CD14-positive monocyte (primary cell): ENCODE data around the gene AURKA. TPM values are rescaled to one million over a fixed set of nuclear protein-coding genes. Genes with fewer than 3 reads are reported as not detected.
A peak's percentile ranks its signal among the peaks of the same experiment; 100 is the strongest.

Source experiments
- DNase-seq, 3 donors: peaks; one replicate each; pipeline ENCODE4 v3.0.0-alpha.2; 2011 to 2022
- H2AFZ ChIP-seq: 2 replicates; pipeline ENCODE4 v1.6.0; 2012; ENCODE audit warnings: mild to moderate bottlenecking, low read depth, low read length, inconsistent platforms; ENCODE audit not compliant: insufficient read depth, poor library complexity, severe bottlenecking
- H3K27ac ChIP-seq, 2 donors: 1 replicate in 1 of 2; 2 replicates in 1 of 2; pipeline ENCODE4 v1.5.1; 2012 to 2013; ENCODE audit warnings: low read length in 2 of 2, control low read depth in 1 of 2, inconsistent platforms in 1 of 2, low read depth in 1 of 2, mild to moderate bottlenecking in 1 of 2
- H3K27me3 ChIP-seq, 2 donors: one replicate each; pipeline versions ENCODE4 v1.6.0 to v1.6.1; 2011 to 2013; ENCODE audit warnings: low read length in 2 of 2; ENCODE audit not compliant: control insufficient read depth in 2 of 2, insufficient read depth in 2 of 2
- H3K36me3 ChIP-seq, 2 donors: replicated peaks in 1 of 2; 1 replicate in 1 of 2; 2 replicates in 1 of 2; pipeline versions ENCODE4 v1.5.1 to v1.6.1; 2012 to 2013; ENCODE audit warnings: low read length in 2 of 2, control low read depth in 1 of 2, inconsistent platforms in 1 of 2, mild to moderate bottlenecking in 1 of 2; ENCODE audit not compliant: insufficient read depth in 2 of 2, control insufficient read depth in 1 of 2
- H3K4me1 ChIP-seq, 2 donors: 1 replicate in 1 of 2; 2 replicates in 1 of 2; pipeline versions ENCODE4 v1.5.1 to v1.6.1; 2012 to 2013; ENCODE audit warnings: low read length in 2 of 2, control low read depth in 1 of 2, inconsistent platforms in 1 of 2, mild to moderate bottlenecking in 1 of 2, moderate library complexity in 1 of 2; ENCODE audit not compliant: insufficient read depth in 2 of 2, control insufficient read depth in 1 of 2
- H3K4me2 ChIP-seq: replicated peaks from 2 replicates; pipeline ENCODE3; 2012; ENCODE audit warnings: low read length, moderate library complexity, mild to moderate bottlenecking; ENCODE audit not compliant: poor library complexity, severe bottlenecking; ENCODE audit errors: extremely low read depth
- H3K4me3 ChIP-seq, 3 experiments: fragments of 200-600 bp in 1 of 3; sonication (generic) in 1 of 3; replicated peaks in 1 of 3; 1 replicate in 2 of 3; 2 replicates in 1 of 3; pipeline ENCODE4 v1.5.1; 2011 to 2013; ENCODE audit warnings: low read length in 3 of 3, mild to moderate bottlenecking in 3 of 3, control low read depth in 2 of 3, low read depth in 2 of 3, inconsistent platforms in 1 of 3, moderate library complexity in 1 of 3
- H3K79me2 ChIP-seq: 2 replicates; pipeline ENCODE4 v1.6.0; 2012; ENCODE audit warnings: mild to moderate bottlenecking, control low read depth, inconsistent platforms, low read length, moderate library complexity; ENCODE audit not compliant: insufficient read depth
- H3K9ac ChIP-seq: 2 replicates; pipeline ENCODE4 v1.6.0; 2017; ENCODE audit warnings: low read length, mild to moderate bottlenecking; ENCODE audit not compliant: insufficient read depth, poor library complexity, severe bottlenecking
- H3K9me3 ChIP-seq, 2 donors: replicated peaks in 1 of 2; 1 replicate in 1 of 2; 2 replicates in 1 of 2; pipeline versions ENCODE4 v1.5.1 to v1.6.1; 2012 to 2013; ENCODE audit warnings: low read length in 2 of 2, control low read depth in 1 of 2; ENCODE audit not compliant: control insufficient read depth in 1 of 2, insufficient read depth in 1 of 2
- H4K20me1 ChIP-seq: 2 replicates; pipeline ENCODE4 v1.6.0; 2012; ENCODE audit warnings: mild to moderate bottlenecking, low read length, control low read depth, moderate library complexity; ENCODE audit not compliant: insufficient read depth
- H3K27ac Mint-ChIP-seq, 7 donors: one replicate each; pipeline ENCODE4 v1.8.0; 2020; ENCODE audit warnings: mild to moderate bottlenecking in 7 of 7, mixed read lengths in 7 of 7, moderate library complexity in 6 of 7, inconsistent platforms in 2 of 7
- H3K27me3 Mint-ChIP-seq, 3 donors: one replicate each; pipeline ENCODE4 v1.8.0; 2021 to 2022; ENCODE audit warnings: low read depth in 3 of 3, mild to moderate bottlenecking in 3 of 3, mixed read lengths in 3 of 3, moderate library complexity in 3 of 3, inconsistent platforms in 1 of 3
- H3K36me3 Mint-ChIP-seq, 2 donors: one replicate each; pipeline ENCODE4 v1.8.0; 2020; ENCODE audit warnings: mixed read lengths in 2 of 2, inconsistent platforms in 1 of 2, mild to moderate bottlenecking in 1 of 2
- H3K4me1 Mint-ChIP-seq: one replicate; pipeline ENCODE4 v1.8.0; 2020; ENCODE audit warnings: mild to moderate bottlenecking, mixed read lengths
- H3K4me3 Mint-ChIP-seq, 2 donors: one replicate each; pipeline ENCODE4 v1.8.0; 2020; ENCODE audit warnings: mild to moderate bottlenecking in 2 of 2, mixed read lengths in 2 of 2, moderate library complexity in 1 of 2
- H3K9me3 Mint-ChIP-seq, 7 donors: one replicate each; pipeline ENCODE4 v1.8.0; 2020 to 2022; ENCODE audit warnings: mixed read lengths in 7 of 7, mild to moderate bottlenecking in 6 of 7, moderate library complexity in 6 of 7, inconsistent platforms in 2 of 7
- WGBS: methylation state at CpG from one replicate; pipeline ENCODE4 v1.1.5; 2013; ENCODE audit warnings: missing lambda C conversion rate; ENCODE audit not compliant: insufficient coverage; 5-methylcytosine and 5-hydroxymethylcytosine counted together
- intact Hi-C, 2 donors: fragments of 100-400 bp; cut with micrococcal nuclease; formaldehyde crosslinking; loops; one replicate each; pipeline versions ENCODE4 v1.15.0 to v1.15.1; 2023
- polyA plus RNA-seq, 3 donors: library from polyadenylated mRNA; depleted of rRNA in 1 of 3; unstranded in 2 of 3; stranded (reverse) in 1 of 3; fragments of 300-500 nt in 2 of 3; fragments of >200 nt in 1 of 3; fragmentation: Illumina TruSeq in 2 of 3; gene quantifications; 1 replicate in 2 of 3; 2 replicates in 1 of 3; pipeline ENCODE4 v1.2.3, GENCODE V29; 2012 to 2021
- TF ChIP-seq, protein P1 (sequence below): fragments of 200-600 bp; IDR thresholded peaks from one replicate; pipeline ENCODE4 v1.8.0; 2022; ENCODE audit warnings: antibody characterized with exemption, mild to moderate bottlenecking

Gene AURKA
- polyA plus RNA-seq, 3 donors: 1.4 to 1.7 (median 1.5) TPM

DNA sequence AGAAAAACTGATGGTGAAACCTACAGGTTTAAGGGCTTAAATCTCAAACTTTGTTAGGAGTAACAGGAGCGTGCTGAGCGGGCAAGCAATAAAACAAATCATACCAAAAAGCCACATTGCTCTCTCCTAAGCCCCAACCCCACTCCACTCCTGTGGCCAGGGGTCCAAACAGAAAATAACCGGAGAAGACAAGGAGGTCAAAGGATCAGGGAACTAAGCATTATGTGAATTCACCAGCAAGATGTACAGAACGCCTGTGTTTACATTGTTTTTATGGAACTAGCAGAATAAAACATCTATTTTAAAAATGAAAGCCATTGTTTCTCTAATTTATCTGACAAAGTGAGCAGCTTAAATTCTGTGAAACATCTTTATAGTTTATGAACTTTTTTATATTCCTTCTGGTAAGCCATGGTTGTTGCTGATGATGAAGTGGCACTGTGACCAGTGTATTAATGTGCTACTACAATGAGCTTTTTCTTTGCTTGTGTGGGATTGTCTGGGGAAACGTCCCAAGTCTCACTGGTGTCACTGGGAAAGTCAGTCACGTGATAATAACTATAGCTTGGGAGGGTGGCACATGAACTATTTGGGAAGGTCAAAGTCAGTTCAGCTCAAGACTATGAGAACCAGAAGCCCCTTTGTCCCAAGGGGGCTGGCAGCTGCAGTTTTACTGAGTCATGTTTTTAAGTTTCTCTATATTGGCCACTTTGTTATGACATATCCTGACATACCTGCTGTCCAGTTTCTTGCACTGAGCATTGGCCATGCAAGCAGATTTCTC is 23.5 kb downstream of the AURKA start:
- Mint-ChIP-seq H3K27me3 (no peaks in the 10 kb centered on the region), H3K9me3 (no peaks in the 10 kb centered on the region), H3K4me3 (no peak overlapping the region), H3K4me1 (peaks cover 6% of the 10 kb centered on the region), H3K27ac (peak overlapping the region in 3 of 7 donors; percentile 16 to 73 (median 22)), H3K36me3 (peaks cover 58 to 80% of the 10 kb centered on the region in 2 donors)
- Histone ChIP-seq H4K20me1 (no peaks in the 10 kb centered on the region), H3K9ac (no peak overlapping the region), H3K27ac (no peak overlapping the region), H3K36me3 (peaks cover 38 to 80% of the 10 kb centered on the region in 2 donors), H3K4me3 (no peak overlapping the region), H3K27me3 (no peaks in the 10 kb centered on the region), H3K9me3 (no peaks in the 10 kb centered on the region), H3K4me2 (no peak overlapping the region), H3K4me1 (peaks cover 2% of the 10 kb centered on the region in 2 donors), H3K79me2 (peaks cover 22% of the 10 kb centered on the region), H2AFZ (no peak overlapping the region)
- intact Hi-C loops: no loop called here
- TF ChIP-seq, protein P1, sequence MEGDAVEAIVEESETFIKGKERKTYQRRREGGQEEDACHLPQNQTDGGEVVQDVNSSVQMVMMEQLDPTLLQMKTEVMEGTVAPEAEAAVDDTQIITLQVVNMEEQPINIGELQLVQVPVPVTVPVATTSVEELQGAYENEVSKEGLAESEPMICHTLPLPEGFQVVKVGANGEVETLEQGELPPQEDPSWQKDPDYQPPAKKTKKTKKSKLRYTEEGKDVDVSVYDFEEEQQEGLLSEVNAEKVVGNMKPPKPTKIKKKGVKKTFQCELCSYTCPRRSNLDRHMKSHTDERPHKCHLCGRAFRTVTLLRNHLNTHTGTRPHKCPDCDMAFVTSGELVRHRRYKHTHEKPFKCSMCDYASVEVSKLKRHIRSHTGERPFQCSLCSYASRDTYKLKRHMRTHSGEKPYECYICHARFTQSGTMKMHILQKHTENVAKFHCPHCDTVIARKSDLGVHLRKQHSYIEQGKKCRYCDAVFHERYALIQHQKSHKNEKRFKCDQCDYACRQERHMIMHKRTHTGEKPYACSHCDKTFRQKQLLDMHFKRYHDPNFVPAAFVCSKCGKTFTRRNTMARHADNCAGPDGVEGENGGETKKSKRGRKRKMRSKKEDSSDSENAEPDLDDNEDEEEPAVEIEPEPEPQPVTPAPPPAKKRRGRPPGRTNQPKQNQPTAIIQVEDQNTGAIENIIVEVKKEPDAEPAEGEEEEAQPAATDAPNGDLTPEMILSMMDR: no peak
- DNase-seq: no peak
- 100% methylated on average over 2 of the region's 6 CpGs for WGBS

- Histone ChIP-seq H4K20me1 (peaks cover 4% of the 10 kb centered on the region), H3K4me2 (no peak overlapping the region), H3K27me3 (no peaks in the 10 kb centered on the region), H3K4me1 (peaks cover 10 to 13% of the 10 kb centered on the region in 2 donors), H3K36me3 (peaks cover 13 to 36% of the 10 kb centered on the region in 2 donors), H3K9me3 (no peaks in the 10 kb centered on the region), H3K4me3 (no peak overlapping the region), H3K27ac (no peak overlapping the region), H3K9ac (no peak overlapping the region), H2AFZ (no peak overlapping the region), H3K79me2 (peaks cover 3% of the 10 kb centered on the region)
- 97% methylated on average over 4 of the region's 6 CpGs for WGBS
- TF ChIP-seq, protein P1: no peak
- intact Hi-C loops: no loop called here
- H3K9me3 Mint-ChIP-seq: peaks cover 0 to 1% (median 0%) of the 10 kb centered on the region in 7 donors
- peaks cover 37 to 47% of the 10 kb centered on the region in 2 donors for H3K36me3 Mint-ChIP-seq
- no peak overlapping the region for H3K4me3 Mint-ChIP-seq
- H3K27ac Mint-ChIP-seq: no peak overlapping the region
- DNase-seq: no peak
- peaks cover 0 to 2% (median 2%) of the 10 kb centered on the region in 3 donors for H3K27me3 Mint-ChIP-seq
- peaks cover 18% of the 10 kb centered on the region for H3K4me1 Mint-ChIP-seq
Observed at GRCh38 chr20:56363491-56363890, 28.5 kb downstream of the AURKA start.
